IPS-NIHi7 (cell line): ENCODE results near the gene PDE4B.

ENCODE experiments used
- DNase-seq: peaks from one replicate; pipeline ENCODE4 v3.0.0; 2012; ENCODE audit warnings: mixed read lengths; ENCODE audit errors: extremely low spot score

The PDE4B gene

GRCh38 chr1:66262208-66262963 is 469.7 kb downstream of the PDE4B start:
- no peak for DNase-seq

GRCh38 chr1:66265268-66265667 is 472.6 kb downstream of the PDE4B start:
- DNase-seq = no peak

GRCh38 chr1:66265796-66266195 is 473.1 kb downstream of the PDE4B start:
- DNase-seq = no peak

- no peak for DNase-seq
Measured at GRCh38 chr1:66266350-66266749, 473.7 kb downstream of the PDE4B start.

GRCh38 chr1:66266756-66267155 is 474.1 kb downstream of the PDE4B start:
- DNase-seq = no peak

- no peak for DNase-seq
Measured at GRCh38 chr1:66267201-66267940, 474.7 kb downstream of the PDE4B start.

GRCh38 chr1:66269222-66269621 is 476.5 kb downstream of the PDE4B start:
- DNase-seq = no peak

- DNase-seq = no peak
Measured at GRCh38 chr1:66270119-66270812, 477.6 kb downstream of the PDE4B start.

- peak; percentile 47 for DNase-seq
Measured at GRCh38 chr1:66271216-66271903, 478.7 kb downstream of the PDE4B start.

GRCh38 chr1:66271904-66272254 is 479.2 kb downstream of the PDE4B start:
- no peak for DNase-seq

GRCh38 chr1:66273656-66274055 is 481.0 kb downstream of the PDE4B start:
- DNase-seq = no peak

GRCh38 chr1:66274634-66275033 is 481.9 kb downstream of the PDE4B start:
- no peak for DNase-seq

GRCh38 chr1:66275083-66275482 is 482.4 kb downstream of the PDE4B start:
- DNase-seq = no peak

- no peak for DNase-seq
Measured at GRCh38 chr1:66275601-66276023, 482.9 kb downstream of the PDE4B start.

GRCh38 chr1:66276218-66276617 is 483.5 kb downstream of the PDE4B start:
- DNase-seq = no peak

GRCh38 chr1:66278260-66279021 is 485.7 kb downstream of the PDE4B start:
- DNase-seq = no peak

- no peak for DNase-seq
Measured at GRCh38 chr1:66281808-66282207, 489.1 kb downstream of the PDE4B start.

GRCh38 chr1:66282343-66282852 is 489.7 kb downstream of the PDE4B start:
- no peak for DNase-seq

- no peak for DNase-seq
Measured at GRCh38 chr1:66282891-66283621, 490.4 kb downstream of the PDE4B start.

GRCh38 chr1:66283622-66284041 is 490.9 kb downstream of the PDE4B start:
- no peak for DNase-seq
